Stimulated activated CD4-positive, alpha-beta T cell treated with anti-CD3 and anti-CD28 coated beads, Interleukin-4, amount 100 ng/mL, for 48 hours (primary cell): Measurements from ENCODE around the gene TSFM.
A peak's percentile ranks its signal among the peaks of the same experiment; 100 is the strongest.

Source experiments
- DNase-seq, 2 donors: peaks; one replicate each; pipeline ENCODE4 v3.0.0-alpha.2; 2020; ENCODE audit warnings: low read depth in 2 of 2

TSFM gene

DNA sequence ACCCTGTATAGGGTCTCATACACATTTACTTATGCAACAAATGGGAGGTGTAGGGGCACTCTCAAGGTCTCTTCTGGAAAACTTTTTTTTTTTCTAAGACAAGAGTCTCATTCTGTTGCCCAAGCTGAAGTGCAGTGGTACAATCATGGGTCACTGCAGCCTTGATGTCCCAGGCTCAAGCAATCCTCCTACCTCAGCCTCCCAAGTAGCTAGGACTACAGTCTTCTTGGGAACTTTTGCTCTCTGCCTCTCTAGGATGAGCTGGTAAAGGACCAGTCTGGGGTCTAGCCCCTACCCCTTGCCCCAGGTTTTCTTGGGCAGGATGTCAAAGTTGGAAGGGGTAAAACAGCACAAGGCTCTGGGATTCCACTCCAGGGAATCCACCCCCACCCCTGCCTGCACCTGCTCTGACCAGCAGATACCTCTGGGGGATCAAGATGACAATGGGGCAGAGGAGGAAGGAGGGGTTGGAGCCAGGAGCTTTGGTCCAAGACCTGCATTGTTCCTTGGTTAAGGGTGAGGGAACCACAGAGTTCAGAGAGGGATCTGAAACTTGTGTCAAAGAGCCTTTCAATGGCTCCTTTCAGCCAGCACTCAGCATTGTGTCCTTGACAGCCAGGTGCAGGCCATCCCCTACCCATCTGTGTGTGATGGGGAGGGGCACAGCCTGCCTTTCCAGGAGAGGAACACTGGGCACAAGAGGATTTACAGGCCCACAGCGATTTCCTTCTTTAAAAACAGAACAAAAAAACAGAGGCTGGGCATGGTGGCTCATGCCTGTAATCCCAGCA lies 51.7 kb downstream of the TSFM start:
- DNase-seq: no peak

DNA sequence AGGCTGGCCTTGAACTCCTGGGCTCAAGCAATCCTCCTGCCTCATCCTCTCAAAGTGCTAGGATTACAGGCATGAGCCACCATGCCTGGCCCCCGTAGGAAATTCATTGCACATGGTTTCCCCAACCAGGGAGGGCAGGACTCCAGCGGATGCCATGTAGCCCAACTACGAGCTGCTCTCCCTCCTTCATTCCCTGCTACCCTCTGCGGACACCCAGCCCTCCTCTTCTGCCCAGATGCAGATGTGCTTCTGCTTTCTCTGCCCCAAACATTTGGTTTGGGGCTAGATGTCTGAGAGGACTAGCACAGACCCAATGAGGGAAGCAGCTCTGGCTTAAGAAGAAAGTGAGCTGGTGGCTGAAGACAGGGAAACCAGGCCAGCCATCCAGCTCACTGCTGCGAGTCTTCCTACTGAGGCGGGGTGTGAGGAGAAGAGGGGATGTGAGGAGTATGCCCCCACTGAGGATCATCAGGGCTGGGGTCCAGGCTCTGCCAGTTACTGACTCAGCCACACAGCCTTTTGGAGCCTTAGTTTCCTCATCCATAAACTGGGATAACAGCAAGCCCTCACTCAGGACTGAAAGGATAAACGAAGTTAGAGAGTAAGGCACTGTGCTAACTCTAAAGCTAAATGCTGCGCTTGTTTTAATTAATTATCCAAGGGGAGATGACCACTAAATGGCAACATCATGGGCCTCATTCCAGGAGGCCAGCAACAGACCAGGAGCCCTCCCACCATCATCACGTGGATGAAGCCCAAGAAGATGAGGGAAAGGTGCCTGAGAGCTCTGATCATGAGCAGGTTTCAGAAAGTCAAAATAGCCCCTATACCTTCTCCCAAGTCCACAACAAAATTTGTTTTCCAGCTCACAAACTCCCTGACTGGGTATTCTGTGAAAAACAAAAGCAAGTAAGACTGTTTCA lies 53.0 kb downstream of the TSFM start:
- no peak for DNase-seq

DNA sequence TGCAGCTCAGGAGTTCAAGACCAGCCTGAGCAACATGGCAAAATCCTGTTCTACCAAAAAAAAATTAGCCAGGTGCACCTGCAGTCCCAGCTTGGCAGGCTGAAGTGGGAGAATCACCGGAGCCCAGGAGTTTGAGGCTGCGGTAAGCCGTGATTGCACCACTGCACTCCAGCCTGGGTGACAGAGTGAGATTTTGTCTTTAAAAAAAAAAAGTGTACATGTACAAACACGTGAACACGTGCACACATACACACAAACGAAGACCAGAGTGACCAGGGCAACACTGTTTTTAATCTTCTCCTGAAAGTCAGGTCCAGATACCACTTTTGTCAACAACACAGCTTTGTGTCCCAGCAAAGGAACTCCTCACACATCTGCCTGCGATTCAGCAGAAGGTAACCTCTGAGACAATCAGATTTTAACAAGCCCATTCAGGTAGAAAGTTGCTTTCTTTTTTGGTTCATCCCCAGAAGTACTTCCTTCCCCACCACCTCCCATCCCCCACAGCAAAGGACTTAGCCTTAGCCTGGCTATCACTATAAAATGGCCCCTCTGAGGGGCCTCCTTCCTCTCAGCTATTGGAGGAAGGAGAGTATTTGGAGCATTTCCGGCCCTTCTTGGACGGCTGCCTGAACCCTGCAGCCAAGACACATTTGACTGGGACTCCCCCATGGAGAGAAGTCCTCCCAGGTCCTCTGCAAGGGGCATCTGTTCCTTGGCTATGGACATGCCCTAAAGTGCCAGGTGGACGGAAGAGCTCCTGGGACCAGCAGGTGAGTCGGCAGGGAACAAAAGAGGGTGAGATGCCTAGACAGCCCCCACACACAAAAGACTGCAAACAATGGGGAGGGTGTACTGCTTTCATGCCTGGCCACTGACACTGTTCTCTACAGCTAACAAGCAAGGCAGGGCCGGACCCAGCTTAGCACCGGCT lies 54.1 kb downstream of the TSFM start:
- DNase-seq: no peak

DNA sequence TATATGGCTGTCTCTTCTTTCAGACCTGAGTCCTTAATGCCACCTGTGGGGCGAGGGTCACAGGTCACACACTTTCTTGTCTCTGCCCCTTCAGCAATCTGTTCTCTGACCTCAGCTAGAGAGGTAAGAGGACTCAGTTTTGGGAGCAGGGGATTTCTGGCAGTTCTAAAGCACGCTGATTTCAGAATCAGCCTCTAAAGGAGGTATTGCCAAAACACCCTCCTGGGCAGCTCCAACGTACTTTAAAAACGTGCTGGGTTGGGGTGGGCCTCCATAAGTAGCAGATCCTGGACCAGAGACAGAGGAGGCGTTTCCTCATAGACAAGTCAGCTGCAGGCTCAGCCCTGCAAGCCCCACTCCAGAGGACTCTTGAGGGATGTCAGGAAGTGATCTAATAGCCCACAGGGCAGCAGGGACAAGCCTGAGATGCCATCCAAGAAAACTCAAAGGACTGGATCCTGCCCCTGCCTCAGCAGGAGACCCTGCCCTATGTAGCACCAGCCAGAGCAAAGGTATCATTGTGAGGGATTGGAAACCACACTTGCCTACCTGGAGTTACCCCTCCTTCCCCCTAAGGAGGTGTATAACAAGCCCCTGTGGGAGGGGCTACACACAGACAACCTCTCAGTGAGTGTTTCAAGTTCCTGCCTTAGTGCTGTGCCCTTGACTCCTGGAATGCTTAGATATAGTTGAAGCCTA lies 55.4 kb downstream of the TSFM start:
- DNase-seq: no peak

DNA sequence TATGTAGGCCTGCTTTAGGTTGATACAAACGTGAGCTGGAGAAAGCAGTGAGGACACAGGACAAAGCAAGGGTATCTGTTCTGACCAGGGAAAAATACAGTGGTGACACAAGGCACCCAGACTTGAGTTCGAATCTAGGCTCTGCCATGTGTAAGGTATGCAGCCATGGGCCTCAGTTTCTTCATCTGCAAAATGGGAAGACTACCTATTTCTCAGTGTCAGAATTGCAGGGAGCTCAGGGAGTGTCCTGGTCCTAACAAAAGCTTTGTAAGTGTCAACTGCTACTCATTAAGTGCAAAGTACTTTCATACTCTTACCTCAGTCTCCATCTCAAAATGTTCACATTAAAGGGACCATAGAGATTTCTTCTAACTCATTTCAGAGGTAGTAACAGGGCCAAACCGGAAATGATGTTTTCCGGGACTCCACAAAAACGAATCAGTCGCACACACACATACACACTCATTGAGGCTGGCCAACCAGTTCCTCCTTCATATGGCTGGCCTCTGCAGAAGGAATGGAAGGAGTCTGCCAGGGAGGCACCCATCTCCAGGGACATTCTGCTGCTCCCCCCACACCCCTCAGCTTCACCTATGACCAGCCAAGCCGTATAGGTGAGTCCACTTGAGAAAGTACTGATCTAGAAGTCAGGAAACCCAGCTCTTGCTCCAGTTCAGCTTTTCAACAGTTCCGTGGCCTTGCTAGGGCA lies 56.2 kb downstream of the TSFM start:
- no peak for DNase-seq

DNA sequence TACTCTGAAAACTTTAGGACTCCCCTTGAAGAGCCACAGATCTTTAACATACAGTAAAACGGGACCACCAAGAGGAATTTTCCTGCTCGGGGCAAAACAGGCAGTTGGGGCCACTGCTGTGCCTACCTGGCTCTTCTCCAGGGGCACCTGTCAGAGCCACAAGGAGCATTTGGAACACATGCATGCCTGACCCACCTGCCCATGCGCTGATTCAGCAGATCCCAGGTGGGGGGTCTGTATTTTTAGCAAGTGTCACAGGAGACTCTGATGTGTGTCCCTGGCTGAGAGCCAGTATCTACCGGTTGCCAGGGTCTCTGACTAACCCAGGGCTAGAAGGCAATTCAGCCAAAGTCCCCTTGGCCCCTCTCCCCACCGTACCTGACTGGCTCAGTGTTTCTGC lies 57.4 kb downstream of the TSFM start:
- DNase-seq: no peak

DNA sequence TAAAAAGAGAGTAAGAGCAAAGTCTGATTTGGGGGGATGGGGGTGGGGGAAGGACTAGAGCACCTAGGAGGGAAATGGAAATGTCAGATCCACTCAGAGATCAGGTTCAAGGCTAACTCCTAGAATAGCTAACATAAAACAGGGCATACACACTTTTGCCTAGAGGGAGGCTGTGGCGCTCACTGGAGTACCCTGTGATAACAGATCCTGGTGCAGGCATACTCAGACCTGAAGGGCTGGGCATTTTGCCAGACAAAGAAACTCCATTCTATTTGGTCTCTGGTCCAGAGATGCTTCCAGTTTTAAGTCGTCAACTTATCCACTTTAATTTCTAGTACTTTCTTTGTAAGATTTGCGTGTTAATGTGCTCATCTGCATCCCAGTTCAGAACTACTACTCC lies 58.1 kb downstream of the TSFM start:
- no peak for DNase-seq

GRCh38 chr12:57841445-57841844 lies 58.9 kb downstream of the TSFM start:
- DNase-seq: no peak

DNA sequence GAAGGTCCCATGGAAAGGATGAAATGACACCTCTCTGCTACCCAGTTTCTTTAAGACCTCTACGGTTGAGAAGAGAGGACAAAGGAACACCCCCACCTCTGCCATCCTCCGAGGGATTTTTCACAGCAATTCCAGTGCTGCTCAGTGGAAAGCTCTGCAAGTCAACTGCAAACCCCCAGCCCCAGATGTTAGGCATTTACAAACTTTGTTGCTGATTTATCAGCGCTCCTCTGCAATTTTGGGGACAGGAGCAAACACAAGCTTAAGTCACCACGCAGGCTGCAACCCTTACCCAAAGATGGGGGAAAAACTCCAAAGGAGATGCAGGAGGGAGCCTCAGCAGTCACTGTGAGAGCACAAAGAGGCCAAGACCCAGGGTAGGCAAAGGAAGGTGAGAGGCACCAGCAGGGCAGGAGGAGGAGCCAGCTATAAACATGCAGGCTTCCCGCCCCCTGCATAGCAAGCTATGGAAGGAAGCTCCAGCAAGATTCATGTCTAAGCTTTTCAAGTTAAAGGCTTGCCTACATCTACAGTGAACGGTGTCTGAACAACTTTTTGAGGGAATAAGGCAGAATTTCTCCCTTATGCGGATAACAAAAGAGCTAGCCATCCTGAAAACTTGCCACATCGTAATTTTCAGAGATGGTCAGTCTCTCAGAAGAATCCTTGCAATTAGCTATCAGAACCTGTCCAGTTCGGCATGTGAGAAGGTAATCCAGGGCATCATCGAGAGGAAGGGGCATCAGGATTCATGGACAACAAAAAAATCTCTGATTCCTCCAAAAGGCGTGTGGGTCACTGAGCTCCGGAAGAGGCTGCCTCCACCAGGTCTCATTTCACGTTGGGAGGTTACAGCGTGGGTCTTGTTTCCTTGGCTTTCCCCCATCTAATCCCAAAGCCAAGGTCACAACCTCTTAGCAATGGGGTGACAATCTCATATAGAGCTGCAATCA lies 60.0 kb downstream of the TSFM start:
- DNase-seq: peak in 1 of 2 donors; percentile 28

- DNase-seq: peak in 1 of 2 donors; percentile 37
Measured at GRCh38 chr12:57844709-57845477, 62.3 kb downstream of the TSFM start.

DNA sequence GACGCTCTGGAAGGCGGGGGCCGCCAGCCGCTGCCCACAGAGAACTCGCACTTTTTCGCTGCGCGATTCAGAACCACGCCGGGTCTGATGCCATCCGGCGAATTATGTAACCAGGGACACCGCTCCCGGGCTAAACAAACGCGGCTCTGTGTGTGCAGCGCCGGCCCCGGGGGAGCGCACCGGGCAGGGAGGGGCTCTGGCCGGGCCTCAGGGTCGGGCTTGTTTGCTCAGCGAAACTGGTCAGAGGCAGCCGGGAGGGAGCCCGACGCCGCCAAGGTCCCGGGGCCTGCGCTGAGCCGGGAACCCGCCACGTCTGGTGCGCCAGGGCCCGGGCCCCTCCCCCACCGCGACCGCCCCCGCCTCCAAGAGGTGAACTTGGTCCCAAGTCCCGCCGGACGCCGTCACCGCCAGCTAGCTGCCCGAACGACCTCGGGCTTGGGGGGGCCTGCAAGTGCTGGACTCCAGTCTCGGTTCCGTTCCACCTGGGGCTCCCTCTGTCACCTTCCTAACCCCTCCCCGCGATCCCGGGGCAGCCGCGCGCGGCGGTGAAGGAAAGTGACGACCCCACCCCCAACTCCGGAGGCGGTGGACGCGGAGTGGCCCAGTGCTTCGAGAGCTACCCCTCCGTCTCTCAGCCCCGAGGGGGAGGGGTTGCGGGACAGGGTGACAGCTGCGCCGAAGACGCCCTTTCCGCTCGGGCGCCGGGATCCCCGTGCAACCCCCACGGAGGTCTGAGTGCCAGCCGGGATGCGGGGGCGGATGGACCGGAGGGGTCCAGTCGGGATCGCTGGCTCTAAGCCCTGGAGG lies 63.1 kb downstream of the TSFM start:
- DNase-seq: peak; percentile 55 to 58

GRCh38 chr12:57846285-57846576 lies 63.6 kb downstream of the TSFM start:
- DNase-seq: no peak

DNA sequence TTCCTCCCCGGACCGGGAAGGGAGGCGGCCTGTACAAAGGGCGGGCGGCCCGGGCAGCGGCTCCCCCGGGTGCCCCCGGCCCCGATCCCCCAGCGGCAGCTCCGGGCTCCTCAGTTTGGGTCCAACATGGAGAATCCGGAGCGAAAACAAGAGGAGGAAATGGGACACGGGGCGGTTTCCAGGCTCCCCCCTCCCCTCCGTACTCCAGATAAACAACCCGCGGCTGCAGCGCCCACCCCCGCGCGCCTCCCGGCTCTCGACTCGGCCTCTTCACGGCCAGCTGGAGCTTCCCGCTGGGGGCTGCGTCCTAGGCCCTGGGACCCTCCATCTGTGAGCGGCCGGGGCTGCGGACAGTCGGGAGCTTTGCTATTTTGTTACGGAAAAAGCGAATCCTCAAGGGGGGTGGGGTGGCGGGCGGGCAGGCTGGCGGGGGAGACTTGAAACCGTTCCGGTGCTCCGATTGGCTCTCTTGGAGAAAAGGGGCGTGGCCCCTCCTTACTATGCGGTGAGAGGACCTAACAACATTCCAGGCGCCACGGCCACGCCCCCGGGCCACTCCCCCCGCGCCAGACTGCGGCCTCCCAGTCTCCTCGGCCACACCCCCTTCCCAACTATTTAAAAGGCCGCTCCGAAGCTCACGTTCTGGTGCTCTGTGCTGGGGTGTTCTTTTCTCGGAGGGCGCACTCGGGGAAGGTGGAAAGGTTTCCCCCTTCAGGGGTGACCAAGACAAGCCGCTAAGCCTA lies 64.2 kb downstream of the TSFM start, which contains the start of gene CTDSP2:
TSS of gene CTDSP2 (minus strand) at position 153 of the 743 bp plus-strand sequence. CDS start 294 bp downstream, outside the sequence.
- peak; percentile 85 to 94 for DNase-seq
